ENCODE data around the gene FASTK. TPM values are rescaled to one million over a fixed set of nuclear protein-coding genes. Genes with fewer than 3 reads are reported as not detected.

The FASTK gene
- total RNA-seq = 90.8 and 92.3 TPM in 2 replicates

DNA sequence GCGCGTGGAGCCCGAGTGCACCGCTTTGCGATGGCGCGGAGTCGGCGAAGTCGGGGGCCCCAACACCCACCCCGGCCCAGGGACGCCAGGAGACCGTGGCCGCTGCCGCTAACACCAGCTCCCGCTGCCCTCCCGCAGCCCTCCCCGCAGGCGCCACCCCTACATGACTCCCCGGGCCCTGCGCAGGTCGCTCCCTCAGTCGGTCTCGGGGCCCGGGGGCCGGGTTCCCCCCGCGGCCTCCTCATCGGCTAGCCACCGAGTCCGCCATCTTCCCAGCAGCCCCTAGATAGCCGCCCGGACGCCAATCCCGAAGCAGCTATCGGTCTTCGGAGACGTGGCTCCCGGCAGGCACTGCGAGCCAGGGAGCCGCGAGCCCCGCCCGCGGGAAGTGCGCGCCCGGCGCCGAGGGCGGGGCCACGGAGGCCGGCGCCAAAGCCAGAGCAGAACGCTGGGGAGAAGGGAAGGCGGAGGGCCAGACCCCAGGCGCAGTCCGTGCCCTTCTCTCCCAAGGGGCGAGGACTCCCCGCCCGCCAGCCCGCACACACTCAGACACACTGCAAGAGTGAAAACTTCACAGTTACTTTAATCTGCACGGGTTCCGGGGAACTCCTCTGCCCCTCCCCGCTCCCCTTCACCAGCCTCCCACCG is at the start of gene FASTK:
FASTK (minus strand) TSS at position 288 of the 648 bp plus-strand sequence; CDS start at position 245, 43 bp downstream.
- peak within 1 kb of the TSS; percentile 82 for H3K27ac Mint-ChIP-seq
- H3K4me3 Mint-ChIP-seq = peak within 1 kb of the TSS; percentile 95
- peaks cover 9% of the 10 kb centered on the region for H3K27me3 Mint-ChIP-seq
- peaks cover 26% of the 10 kb centered on the region for H3K36me3 Mint-ChIP-seq (ENCODE audit: low read depth)
- H3K9me3 Mint-ChIP-seq = no peaks in the 10 kb centered on the region
- intact Hi-C loops (cut with micrococcal nuclease) = loop anchor here (1.0 to 10.0 kb wide), 5 partner anchors 22 to 1456 kb away; partner anchors contain the start of gene ZNF775
- peaks cover 30% of the 10 kb centered on the region for H3K4me1 Mint-ChIP-seq
- peak; percentile 97 for DNase-seq

DNA sequence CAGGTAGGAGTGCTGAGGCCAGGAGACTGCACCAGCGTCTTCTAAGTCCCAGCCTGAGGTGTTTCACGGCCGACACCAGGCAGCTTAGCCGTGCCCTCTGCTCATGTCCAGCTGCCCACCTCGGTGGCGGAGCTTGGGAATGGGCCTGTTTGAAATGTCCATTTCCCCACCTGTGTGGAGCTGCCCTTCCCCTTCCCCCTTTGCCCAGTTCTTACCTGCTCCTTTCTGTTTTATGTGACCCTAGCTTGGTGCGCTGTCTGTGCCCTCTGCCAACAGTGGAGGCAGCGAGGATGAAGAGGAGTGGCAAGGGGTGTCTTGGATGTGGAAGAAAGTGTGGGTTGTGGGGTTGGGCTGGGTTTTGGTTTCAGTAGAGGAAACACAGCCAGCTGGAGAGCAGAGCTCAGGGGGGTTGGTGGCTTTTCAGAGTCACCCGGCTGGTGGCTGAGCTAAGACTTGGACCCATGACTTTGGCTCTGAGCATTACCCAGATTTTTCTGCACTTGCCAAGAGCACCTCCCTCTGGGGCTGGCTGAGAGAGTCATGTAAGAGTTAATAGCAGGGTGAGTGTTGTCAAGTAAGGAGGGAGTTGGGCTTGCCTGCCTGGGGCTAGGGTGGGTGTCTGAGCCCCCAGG is 49.5 kb upstream of the FASTK start:
- H3K27ac Mint-ChIP-seq = no peak overlapping the region
- H3K4me3 Mint-ChIP-seq = no peak overlapping the region
- H3K36me3 Mint-ChIP-seq (ENCODE audit: low read depth) = no peaks in the 10 kb centered on the region
- intact Hi-C loops (cut with micrococcal nuclease) = loop anchor here (10.0 kb wide), 1 partner anchor 115 kb away; the partner anchor contains the start of gene SMARCD3
- no peak for DNase-seq
- H3K4me1 Mint-ChIP-seq = no peaks in the 10 kb centered on the region
- H3K27me3 Mint-ChIP-seq = no peaks in the 10 kb centered on the region
- H3K9me3 Mint-ChIP-seq = no peaks in the 10 kb centered on the region

- Mint-ChIP-seq H3K27ac (no peak overlapping the region), H3K9me3 (no peaks in the 10 kb centered on the region)
These were observed 48.7 kb upstream of the FASTK start for GRCh38 chr7:151129117-151129959.

DNA sequence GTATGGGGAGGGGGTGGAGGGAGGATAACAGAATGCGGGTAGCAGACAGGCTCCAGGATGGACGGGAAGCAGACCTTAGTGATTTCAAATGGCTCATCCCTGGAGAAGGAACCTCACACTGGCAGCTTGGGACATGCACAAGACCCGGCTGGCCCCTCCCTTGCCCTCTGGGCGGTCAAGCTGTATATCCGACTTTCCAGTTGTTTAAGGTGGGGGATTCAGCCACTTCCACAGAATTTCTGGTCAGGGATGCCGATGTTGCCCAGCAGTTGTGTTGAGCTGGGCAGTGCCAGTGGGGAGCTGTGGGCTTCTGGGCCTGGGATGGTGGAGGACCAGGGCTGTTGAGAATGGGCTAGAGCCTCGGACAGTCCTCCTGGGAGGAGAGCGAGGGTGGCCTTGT is 48.1 kb upstream of the FASTK start:
- DNase-seq = no peak
- no peak overlapping the region for H3K27ac Mint-ChIP-seq
- H3K36me3 Mint-ChIP-seq (ENCODE audit: low read depth) = no peaks in the 10 kb centered on the region
- H3K27me3 Mint-ChIP-seq = no peaks in the 10 kb centered on the region
- no peaks in the 10 kb centered on the region for H3K9me3 Mint-ChIP-seq
- intact Hi-C loops (cut with micrococcal nuclease) = loop anchor here (10.0 kb wide), 1 partner anchor 116 kb away; the partner anchor contains the start of gene SMARCD3
- H3K4me3 Mint-ChIP-seq = no peak overlapping the region
- no peaks in the 10 kb centered on the region for H3K4me1 Mint-ChIP-seq

More at GRCh38 chr7:151129117-151129959, 48.7 kb upstream of the FASTK start:
- Mint-ChIP-seq H3K27me3 (no peaks in the 10 kb centered on the region), H3K36me3 (ENCODE audit: low read depth) (no peaks in the 10 kb centered on the region), H3K4me3 (no peak overlapping the region), H3K4me1 (no peaks in the 10 kb centered on the region)
- intact Hi-C loops (cut with micrococcal nuclease) = loop anchor here (10.0 kb wide), 1 partner anchor 115 kb away; the partner anchor contains the start of gene SMARCD3
- no peak for DNase-seq

DNA sequence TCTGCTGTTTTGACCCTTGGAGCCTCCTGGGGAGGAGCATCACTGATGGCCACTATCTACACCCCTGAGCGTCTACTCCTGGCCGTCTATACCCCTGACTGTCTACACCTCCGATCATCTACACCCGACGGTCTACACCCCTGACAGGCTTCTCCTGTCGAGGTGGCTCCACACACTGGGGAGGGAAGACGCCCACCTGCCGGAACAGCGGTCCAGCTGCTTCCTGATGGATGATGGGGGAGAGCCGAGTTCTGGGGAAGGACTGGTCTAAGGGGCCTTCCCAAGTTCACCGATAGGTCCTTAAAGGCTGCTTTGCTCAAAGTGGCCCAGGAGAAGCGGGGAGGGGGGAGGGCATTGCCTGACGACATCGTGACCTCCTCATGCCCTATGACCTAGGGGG is 47.5 kb upstream of the FASTK start:
- Mint-ChIP-seq H3K36me3 (ENCODE audit: low read depth) (peaks cover 3% of the 10 kb centered on the region), H3K27ac (peak overlapping the region; percentile 4), H3K4me1 (no peaks in the 10 kb centered on the region), H3K27me3 (no peaks in the 10 kb centered on the region), H3K9me3 (no peaks in the 10 kb centered on the region), H3K4me3 (no peak overlapping the region)
- no peak for DNase-seq
- intact Hi-C loops (cut with micrococcal nuclease) = loop anchor here (10.0 kb wide), 1 partner anchor 117 kb away; the partner anchor contains the start of gene SMARCD3

GRCh38 chr7:151126491-151127137 is 46.0 kb upstream of the FASTK start:
- Mint-ChIP-seq H3K4me3 (no peak overlapping the region), H3K36me3 (ENCODE audit: low read depth) (peaks cover 4% of the 10 kb centered on the region)

DNA sequence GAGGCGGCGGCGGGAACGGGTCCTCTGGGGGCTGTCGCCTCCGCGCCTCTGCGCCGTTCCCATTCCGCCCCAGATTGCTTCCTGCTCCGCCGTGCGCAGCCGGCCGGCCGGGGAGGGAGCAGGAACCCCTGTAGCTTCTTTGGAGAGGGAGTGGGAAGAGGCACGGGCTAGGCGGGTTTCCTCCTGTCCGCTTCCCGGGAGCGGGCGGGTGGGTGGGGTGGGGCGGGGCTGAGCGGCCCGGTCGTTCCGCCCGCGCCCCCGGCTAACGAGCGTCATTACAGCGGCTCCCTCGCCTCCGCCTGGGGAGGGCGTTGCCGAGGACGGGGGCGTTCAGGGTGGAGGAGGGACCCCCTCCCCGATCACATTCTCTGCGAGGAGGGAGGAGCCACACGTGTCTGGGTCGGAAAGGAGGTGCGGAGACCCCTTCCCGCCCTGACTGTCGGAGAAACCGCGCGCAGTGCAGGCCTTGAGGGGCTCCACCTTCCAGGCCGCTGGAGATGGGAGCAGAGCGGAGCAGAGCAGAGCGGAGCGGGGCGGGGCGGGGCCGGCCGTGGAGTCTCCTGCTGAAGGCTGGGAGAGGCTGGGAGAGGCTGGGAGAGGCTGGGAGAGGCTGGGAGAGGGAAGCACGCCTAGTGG is 45.4 kb upstream of the FASTK start:
- Mint-ChIP-seq H3K4me1 (no peaks in the 10 kb centered on the region), H3K9me3 (no peaks in the 10 kb centered on the region), H3K27me3 (no peaks in the 10 kb centered on the region), H3K36me3 (ENCODE audit: low read depth) (peaks cover 6% of the 10 kb centered on the region), H3K27ac (no peak overlapping the region), H3K4me3 (no peak overlapping the region)
- no peak for DNase-seq
- intact Hi-C loops (cut with micrococcal nuclease) = loop anchor here (10.0 kb wide), 1 partner anchor 119 kb away; the partner anchor contains the start of gene SMARCD3

More at GRCh38 chr7:151126491-151127137, 46.0 kb upstream of the FASTK start:
- DNase-seq = no peak
- no peaks in the 10 kb centered on the region for H3K27me3 Mint-ChIP-seq
- no peak overlapping the region for H3K27ac Mint-ChIP-seq
- intact Hi-C loops (cut with micrococcal nuclease) = loop anchor here (10.0 kb wide), 1 partner anchor 118 kb away; the partner anchor contains the start of gene SMARCD3
- H3K9me3 Mint-ChIP-seq = no peaks in the 10 kb centered on the region
- H3K4me1 Mint-ChIP-seq = no peaks in the 10 kb centered on the region

DNA sequence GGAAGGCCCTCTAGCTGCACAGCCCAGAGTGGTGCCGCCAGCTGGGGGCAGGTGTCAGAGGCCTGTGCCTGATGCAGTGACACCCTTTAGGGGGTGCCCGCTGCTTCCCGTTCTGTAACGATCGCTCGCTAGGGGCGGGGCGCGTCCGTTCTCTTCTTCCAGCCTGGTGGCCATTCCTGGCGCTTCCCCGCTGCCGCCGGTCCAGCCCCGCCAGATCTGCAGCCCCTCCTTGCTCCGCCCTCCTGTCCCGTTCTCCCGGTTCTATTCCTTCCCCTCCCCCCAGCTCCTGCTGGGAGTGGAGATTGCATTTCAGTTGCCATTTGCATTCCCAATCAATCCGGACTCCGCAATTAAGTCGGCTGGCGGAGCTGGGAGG is 44.8 kb upstream of the FASTK start:
- H3K27ac Mint-ChIP-seq = no peak overlapping the region
- no peaks in the 10 kb centered on the region for H3K27me3 Mint-ChIP-seq
- H3K9me3 Mint-ChIP-seq = no peaks in the 10 kb centered on the region
- intact Hi-C loops (cut with micrococcal nuclease) = loop anchor here (10.0 kb wide), 1 partner anchor 119 kb away; the partner anchor contains the start of gene SMARCD3
- DNase-seq = no peak
- no peaks in the 10 kb centered on the region for H3K4me1 Mint-ChIP-seq
- no peak overlapping the region for H3K4me3 Mint-ChIP-seq
- H3K36me3 Mint-ChIP-seq (ENCODE audit: low read depth) = peaks cover 11% of the 10 kb centered on the region

DNA sequence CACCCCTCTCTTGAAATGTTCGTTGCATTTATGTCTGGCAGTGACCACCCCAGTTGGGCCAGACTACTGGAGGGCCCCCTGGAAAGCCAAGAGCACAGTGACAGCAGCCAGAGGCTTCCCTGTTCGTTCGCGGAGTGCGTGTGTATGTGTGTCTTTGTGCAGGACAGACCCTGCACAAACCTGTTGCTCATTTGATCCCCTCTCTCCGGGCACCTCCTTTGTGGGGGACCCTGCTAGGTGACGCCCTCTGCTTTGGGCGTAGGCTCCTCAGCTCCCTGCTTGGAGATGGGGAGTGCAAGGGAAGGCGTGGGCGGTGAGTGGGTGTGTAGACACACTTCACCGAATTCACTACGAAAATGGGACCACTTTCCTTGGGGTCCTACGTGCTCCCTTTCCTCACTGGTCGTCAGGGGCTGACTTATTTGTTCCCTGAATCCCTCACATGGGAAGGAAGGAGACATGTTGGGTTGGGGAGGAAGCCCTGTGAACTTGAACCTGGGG is 44.3 kb upstream of the FASTK start:
- no peaks in the 10 kb centered on the region for H3K9me3 Mint-ChIP-seq
- H3K4me1 Mint-ChIP-seq = no peaks in the 10 kb centered on the region
- no peak overlapping the region for H3K4me3 Mint-ChIP-seq
- intact Hi-C loops (cut with micrococcal nuclease) = loop anchor here (1.0 to 10.0 kb wide), 3 partner anchors 47 to 178 kb away; partner anchors contain the start of gene SMARCD3
- DNase-seq = no peak
- peaks cover 12% of the 10 kb centered on the region for H3K36me3 Mint-ChIP-seq (ENCODE audit: low read depth)
- no peaks in the 10 kb centered on the region for H3K27me3 Mint-ChIP-seq
- no peak overlapping the region for H3K27ac Mint-ChIP-seq

DNA sequence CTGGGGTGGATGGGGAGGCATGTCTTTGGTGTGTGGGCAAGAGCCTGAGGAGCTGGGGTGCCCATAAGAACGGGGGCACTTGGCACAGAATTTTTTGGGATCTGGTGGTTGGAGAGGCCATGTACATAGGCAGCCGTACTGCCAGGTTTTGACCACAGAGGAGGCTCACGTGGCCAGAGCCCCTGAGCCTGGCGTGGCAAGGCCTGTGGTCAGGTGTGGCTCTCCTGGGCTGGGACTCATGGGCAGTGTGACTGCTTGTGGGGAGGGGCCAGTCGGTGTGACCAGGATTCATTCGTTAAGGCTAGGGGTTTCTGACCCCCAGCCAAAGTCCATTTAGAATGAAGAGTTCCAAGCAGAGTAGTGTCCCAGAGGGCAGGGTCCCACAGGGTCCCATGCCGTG is 43.9 kb upstream of the FASTK start:
- peaks cover 14% of the 10 kb centered on the region for H3K36me3 Mint-ChIP-seq (ENCODE audit: low read depth)
- no peak overlapping the region for H3K4me3 Mint-ChIP-seq
- no peak for DNase-seq
- H3K9me3 Mint-ChIP-seq = no peaks in the 10 kb centered on the region
- no peak overlapping the region for H3K27ac Mint-ChIP-seq
- H3K4me1 Mint-ChIP-seq = no peaks in the 10 kb centered on the region
- intact Hi-C loops (cut with micrococcal nuclease) = loop anchor here (1.0 to 10.0 kb wide), 3 partner anchors 48 to 179 kb away; partner anchors contain the start of gene SMARCD3
- H3K27me3 Mint-ChIP-seq = no peaks in the 10 kb centered on the region

GRCh38 chr7:151123822-151124464 is 43.3 kb upstream of the FASTK start:
- peak; percentile 95 for DNase-seq
- no peaks in the 10 kb centered on the region for H3K27me3 Mint-ChIP-seq
- H3K9me3 Mint-ChIP-seq = no peaks in the 10 kb centered on the region
- peaks cover 16% of the 10 kb centered on the region for H3K36me3 Mint-ChIP-seq (ENCODE audit: low read depth)
- intact Hi-C loops (cut with micrococcal nuclease) = loop anchor here (1.0 to 10.0 kb wide), 3 partner anchors 48 to 179 kb away; partner anchors contain the start of gene SMARCD3
- H3K4me3 Mint-ChIP-seq = no peak overlapping the region
- no peak overlapping the region for H3K27ac Mint-ChIP-seq
- no peaks in the 10 kb centered on the region for H3K4me1 Mint-ChIP-seq

DNA sequence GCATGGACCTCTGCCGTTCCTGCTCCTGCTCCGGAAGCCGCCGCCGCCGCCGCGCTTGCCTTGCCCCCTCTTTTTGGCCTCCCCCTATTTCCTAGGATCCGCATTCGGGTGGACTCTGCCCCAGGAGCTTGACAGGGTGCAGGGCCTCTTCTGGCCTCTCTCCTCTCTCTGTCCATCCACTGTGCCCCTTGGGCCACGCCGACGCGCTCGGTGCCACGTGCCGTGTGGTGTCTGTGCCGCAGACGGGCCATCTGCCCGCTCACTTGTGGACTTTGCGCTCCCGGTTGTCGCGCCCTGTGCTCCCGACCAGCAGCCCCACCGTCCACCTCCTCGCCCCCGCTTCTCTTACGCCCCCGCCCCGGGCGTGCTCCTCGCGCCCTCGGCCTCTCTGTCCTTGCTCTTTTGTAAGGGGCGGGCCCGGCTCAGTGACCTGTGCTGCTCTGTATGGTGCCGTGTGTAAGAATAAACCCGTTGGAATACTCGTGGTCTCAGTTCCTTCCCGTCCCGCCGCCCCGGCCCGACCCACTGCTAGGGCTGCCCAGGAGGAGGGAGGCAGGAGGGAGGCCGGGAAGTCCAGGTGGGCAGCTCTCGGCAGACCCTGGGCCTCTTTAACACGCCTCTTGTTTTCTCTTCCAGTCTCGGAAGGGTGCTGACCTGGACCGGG is 42.7 kb upstream of the FASTK start:
- Mint-ChIP-seq H3K4me1 (no peaks in the 10 kb centered on the region), H3K36me3 (ENCODE audit: low read depth) (peaks cover 16% of the 10 kb centered on the region), H3K27me3 (no peaks in the 10 kb centered on the region), H3K4me3 (no peak overlapping the region), H3K27ac (no peak overlapping the region), H3K9me3 (no peaks in the 10 kb centered on the region)
- DNase-seq = no peak
- intact Hi-C loops (cut with micrococcal nuclease) = loop anchor here (10.0 kb wide), 1 partner anchor 122 kb away; the partner anchor contains the start of gene SMARCD3

Data from activated CD4-positive, alpha-beta T cell treated with anti-CD3 and anti-CD28 coated beads, Interleukin-2, amount 10 ng/mL, durations not matched to agents 24 days and 14 days (primary cell).